Choroid plexus epithelial cell (primary cell): Measurements from ENCODE around the gene CD4.

Source experiments
- DNase-seq: peaks from one replicate; pipeline ENCODE4 v3.0.0-alpha.2; 2010; ENCODE audit warnings: low read depth
- H3K4me3 ChIP-seq: 2 replicates; pipeline ENCODE4 v1.5.1; 2011; ENCODE audit warnings: low read depth, mild to moderate bottlenecking, control low read depth, low read length, moderate library complexity
- CTCF ChIP-seq: conservative IDR thresholded peaks from 2 replicates; pipeline ENCODE4 v1.5.1; 2011; ENCODE audit warnings: low read depth, mild to moderate bottlenecking, control low read depth, inconsistent platforms, low read length, moderate library complexity

Gene CD4

GRCh38 chr12:6824085-6824775 lies 34.9 kb downstream of the CD4 start:
- H3K4me3 ChIP-seq = no peak overlapping the region
- no peak for DNase-seq
- no peak for TF ChIP-seq CTCF

- TF ChIP-seq CTCF = no peak
- no peak overlapping the region for H3K4me3 ChIP-seq
- peak; percentile 43 for DNase-seq
Measured at GRCh38 chr12:6824901-6825381, 35.6 kb downstream of the CD4 start.

GRCh38 chr12:6825398-6826124 lies 36.2 kb downstream of the CD4 start:
- DNase-seq = peak; percentile 89
- TF ChIP-seq CTCF = peak; percentile 93
- H3K4me3 ChIP-seq = peak overlapping the region; percentile 37

- DNase-seq = no peak
- TF ChIP-seq CTCF = no peak
- no peak overlapping the region for H3K4me3 ChIP-seq
Measured at GRCh38 chr12:6826125-6826733, 36.9 kb downstream of the CD4 start.

GRCh38 chr12:6826734-6827436 lies 37.6 kb downstream of the CD4 start:
- no peak for DNase-seq
- TF ChIP-seq CTCF = no peak
- H3K4me3 ChIP-seq = no peak overlapping the region

- H3K4me3 ChIP-seq = peak overlapping the region; percentile 30
- no peak for TF ChIP-seq CTCF
- DNase-seq = peak; percentile 87
Measured at GRCh38 chr12:6827437-6827911, 38.1 kb downstream of the CD4 start.
